ENCODE results near the gene NDRG4. TPM values are rescaled to one million over a fixed set of nuclear protein-coding genes. Genes with fewer than 3 reads are reported as not detected.

NDRG4 gene
- total RNA-seq, 1 donor from 2014 or later = 150 TPM

GRCh38 chr16:58492066-58492465 lies 7.9 kb upstream of the NDRG4 start:
- H3K9me3 ChIP-seq = no peaks in the 10 kb centered on the region
- no peak for TF ChIP-seq CTCF (IDR thresholded peaks at IDR 0.05)
- no peak for DNase-seq (ENCODE audit: low spot score in 2 of 2)
- no peak overlapping the region for H3K4me3 ChIP-seq
- H3K27me3 ChIP-seq = no peaks in the 10 kb centered on the region
- H3K4me1 ChIP-seq = peaks cover 0 to 3% of the 10 kb centered on the region in 2 donors
- H3K36me3 ChIP-seq = no peaks in the 10 kb centered on the region
- H3K27ac ChIP-seq = no peak overlapping the region
- intact Hi-C loops (cut with DNase I) = no loop called here

- Histone ChIP-seq H3K27ac (no peak overlapping the region), H3K4me3 (no peak overlapping the region)
- intact Hi-C loops (cut with DNase I) = no loop called here
Measured at GRCh38 chr16:58492735-58493134, 7.2 kb upstream of the NDRG4 start.

GRCh38 chr16:58493756-58494431 lies 6.0 kb upstream of the NDRG4 start:
- H3K27ac ChIP-seq = no peak overlapping the region

More at GRCh38 chr16:58492735-58493134, 7.2 kb upstream of the NDRG4 start:
- Histone ChIP-seq H3K9me3 (no peaks in the 10 kb centered on the region), H3K4me1 (peaks cover 0 to 3% of the 10 kb centered on the region in 2 donors), H3K27me3 (no peaks in the 10 kb centered on the region), H3K36me3 (no peaks in the 10 kb centered on the region)
- DNase-seq (ENCODE audit: low spot score in 2 of 2) = no peak
- no peak for TF ChIP-seq CTCF (IDR thresholded peaks at IDR 0.05)

GRCh38 chr16:58494981-58495520 lies 4.9 kb upstream of the NDRG4 start:
- peak overlapping the region; percentile 63 to 66 for H3K27ac ChIP-seq
- H3K36me3 ChIP-seq = no peaks in the 10 kb centered on the region
- intact Hi-C loops (cut with DNase I) = loop anchor here (5.0 kb wide), 1 partner anchor 137 kb away; no protein-coding TSS in a partner anchor

More at GRCh38 chr16:58493756-58494431, 6.0 kb upstream of the NDRG4 start:
- Histone ChIP-seq H3K4me1 (peaks cover 0 to 3% of the 10 kb centered on the region in 2 donors), H3K27me3 (no peaks in the 10 kb centered on the region), H3K9me3 (no peaks in the 10 kb centered on the region), H3K36me3 (no peaks in the 10 kb centered on the region), H3K4me3 (no peak overlapping the region)
- DNase-seq (ENCODE audit: low spot score in 2 of 2) = no peak
- TF ChIP-seq CTCF (IDR thresholded peaks at IDR 0.05) = no peak
- intact Hi-C loops (cut with DNase I) = no loop called here

More at GRCh38 chr16:58494981-58495520, 4.9 kb upstream of the NDRG4 start:
- Histone ChIP-seq H3K27me3 (no peaks in the 10 kb centered on the region), H3K9me3 (no peaks in the 10 kb centered on the region), H3K4me1 (peaks cover 0 to 4% of the 10 kb centered on the region in 2 donors), H3K4me3 (peak overlapping the region; percentile 11 to 44)
- TF ChIP-seq CTCF (IDR thresholded peaks at IDR 0.05) = peak; percentile 21 to 56 (median 38)
- DNase-seq (ENCODE audit: low spot score in 2 of 2) = peak; percentile 30 to 91
